ENCODE data around the gene BSX.

Gene BSX

DNA sequence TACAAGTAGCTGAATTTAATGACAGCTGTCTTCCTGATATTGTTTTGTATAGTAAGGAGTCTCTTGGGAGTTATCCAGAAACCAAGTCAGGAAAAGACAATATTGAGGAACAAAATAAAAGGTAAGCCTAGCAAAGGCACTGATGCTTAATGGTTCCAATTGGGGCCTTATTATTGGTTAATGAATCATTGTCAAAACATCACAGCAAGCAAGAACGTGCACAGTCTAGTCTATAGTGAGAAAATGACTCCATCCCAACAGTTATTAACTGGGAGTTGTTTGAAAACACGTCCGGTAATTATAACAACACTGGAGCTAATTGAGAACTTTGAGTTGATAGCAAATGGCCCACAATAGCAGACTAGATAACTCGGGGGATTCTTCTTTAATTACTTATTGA, 17.7 kb downstream of the BSX start:
- no peak for DNase-seq (ENCODE audit: low read depth in 2 of 2)

- DNase-seq (ENCODE audit: low read depth in 2 of 2): no peak
Observed at GRCh38 chr11:122954455-122954854, 27.2 kb downstream of the BSX start.

- DNase-seq (ENCODE audit: low read depth in 2 of 2): no peak
Observed at GRCh38 chr11:122951211-122951610, 30.4 kb downstream of the BSX start.

DNA sequence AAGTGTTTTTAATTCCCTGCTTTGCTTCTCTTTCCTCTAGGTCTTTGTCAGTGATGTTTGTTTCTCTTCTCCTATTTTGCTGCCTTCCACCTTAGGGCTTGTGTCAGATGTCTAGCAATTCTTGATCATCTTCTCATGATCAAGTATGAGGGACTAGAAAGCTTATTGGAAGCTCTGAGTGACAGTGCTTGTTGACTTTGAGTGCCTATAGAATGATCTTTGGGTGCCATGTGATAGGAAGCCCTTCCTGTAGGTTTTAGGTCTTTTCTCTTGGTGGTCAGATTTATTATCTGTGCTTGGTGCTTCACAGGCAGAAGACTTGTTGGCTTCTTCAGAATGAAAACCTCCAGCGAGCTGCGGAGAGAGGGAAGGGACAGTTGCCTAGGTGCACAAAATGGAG, 43.1 kb downstream of the BSX start:
- no peak for DNase-seq (ENCODE audit: low read depth in 2 of 2)

GRCh38 chr11:122937983-122938382, 43.7 kb downstream of the BSX start:
- no peak for DNase-seq (ENCODE audit: low read depth in 2 of 2)

- DNase-seq (ENCODE audit: low read depth in 2 of 2): no peak
Observed at GRCh38 chr11:122933416-122933815, 48.2 kb downstream of the BSX start.

DNA sequence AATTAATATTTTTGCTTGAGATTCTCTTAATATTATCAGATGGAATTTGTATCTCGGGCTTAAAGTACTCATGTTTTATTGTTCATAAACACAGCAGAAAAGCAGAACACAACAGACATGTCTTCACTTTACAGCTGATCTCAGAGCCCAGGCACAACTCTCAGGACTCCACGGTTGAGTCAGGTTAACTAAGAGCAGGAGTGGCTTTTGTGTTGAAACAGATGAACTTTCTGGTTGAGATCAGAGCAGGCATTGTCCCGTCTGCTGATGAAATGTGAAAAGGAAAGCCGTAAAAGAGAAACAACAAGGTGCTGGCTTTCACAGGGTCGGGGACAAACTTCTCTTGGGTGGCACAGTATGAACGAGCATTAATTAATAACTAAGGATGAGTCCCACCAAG, 50.1 kb downstream of the BSX start:
- DNase-seq (ENCODE audit: low read depth in 2 of 2): no peak

Data from stimulated activated CD8-positive, alpha-beta memory T cell treated with anti-CD3 and anti-CD28 coated beads, Interleukin-7, amount 100 ng/mL, for 4 hours (primary cell).